T follicular helper cell (primary cell): Measurements from ENCODE around the gene RAPGEF2.

ENCODE experiments used
- DNase-seq: peaks from one replicate; pipeline ENCODE4 v3.0.0-alpha.2; 2020; ENCODE audit warnings: low read depth

The RAPGEF2 gene

GRCh38 chr4:159317203-159317602, 214.3 kb downstream of the RAPGEF2 start:
- no peak for DNase-seq

- no peak for DNase-seq
Observed at GRCh38 chr4:159319027-159319426, 216.1 kb downstream of the RAPGEF2 start.

DNA sequence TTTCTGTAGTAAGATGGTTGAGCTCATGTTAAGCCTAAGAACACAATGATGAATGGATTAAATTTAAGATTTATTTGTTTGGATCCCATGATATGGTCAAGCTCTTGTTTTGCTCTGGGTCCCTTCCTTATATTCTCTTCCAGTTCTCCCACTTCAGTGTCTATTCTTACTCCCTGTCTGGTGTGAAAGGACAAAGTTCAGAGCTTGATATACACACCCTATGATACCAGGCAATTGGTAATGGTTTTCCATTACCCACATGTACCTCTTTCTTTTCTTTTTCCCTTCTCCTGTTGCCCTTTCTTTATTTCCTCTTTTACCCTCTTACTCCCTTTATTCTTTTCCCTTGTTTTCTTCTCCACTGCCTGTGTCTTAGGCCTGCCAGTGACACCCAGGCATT, 223.6 kb downstream of the RAPGEF2 start:
- no peak for DNase-seq

- no peak for DNase-seq
Observed at GRCh38 chr4:159328766-159329165, 225.9 kb downstream of the RAPGEF2 start.

DNA sequence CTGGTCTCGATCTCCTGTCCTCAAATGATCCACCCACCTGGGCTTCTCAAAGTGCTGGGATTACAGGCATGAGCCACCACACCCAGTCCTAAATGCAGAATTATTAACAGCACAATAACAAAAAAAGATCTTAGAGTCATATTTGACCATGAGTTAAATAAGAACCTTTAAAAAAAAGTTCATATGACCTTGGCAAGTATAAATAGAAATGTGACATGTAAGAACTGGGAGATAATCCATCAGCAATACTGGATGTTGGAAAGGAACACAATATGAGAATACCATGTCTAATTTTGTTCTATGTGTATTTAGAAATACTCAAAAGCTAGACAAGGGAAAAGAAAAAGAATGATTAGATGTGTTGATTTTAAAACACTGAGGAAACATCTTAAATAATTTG, 231.6 kb downstream of the RAPGEF2 start:
- no peak for DNase-seq

GRCh38 chr4:159337041-159337440, 234.2 kb downstream of the RAPGEF2 start:
- no peak for DNase-seq

DNA sequence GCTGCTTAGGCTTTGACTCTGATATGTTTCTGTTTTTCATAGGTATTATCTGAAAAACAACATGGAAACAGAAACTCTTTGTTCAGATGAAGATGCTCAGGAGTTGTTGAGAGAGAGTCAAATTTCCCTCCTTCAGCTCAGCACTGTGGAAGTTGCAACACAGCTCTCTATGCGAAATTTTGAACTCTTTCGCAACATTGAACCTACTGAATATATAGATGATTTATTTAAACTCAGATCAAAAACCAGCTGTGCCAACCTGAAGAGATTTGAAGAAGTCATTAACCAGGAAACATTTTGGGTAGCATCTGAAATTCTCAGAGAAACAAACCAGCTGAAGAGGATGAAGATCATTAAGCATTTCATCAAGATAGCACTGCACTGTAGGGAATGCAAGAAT, 238.6 kb downstream of the RAPGEF2 start:
- no peak for DNase-seq

DNA sequence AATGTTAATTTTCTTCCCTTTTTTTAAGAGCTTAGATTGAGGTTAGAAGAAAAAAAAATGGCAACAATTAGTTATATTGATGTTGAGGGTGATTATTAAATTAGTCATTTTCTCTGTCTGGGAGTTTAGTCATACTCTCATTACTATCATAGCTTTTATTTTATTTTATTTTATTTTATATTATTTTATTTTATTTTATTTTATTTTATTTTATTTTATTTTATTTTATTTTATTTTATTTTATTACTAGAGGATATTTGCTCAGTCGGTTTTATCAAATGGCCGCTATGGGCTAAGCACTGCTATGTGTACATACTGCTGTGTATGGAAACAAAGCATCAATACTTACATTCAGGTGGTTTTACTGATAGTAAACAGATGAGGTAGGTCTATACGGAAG, 239.5 kb downstream of the RAPGEF2 start:
- DNase-seq, result no peak

- no peak for DNase-seq
Observed at GRCh38 chr4:159343116-159343515, 240.2 kb downstream of the RAPGEF2 start.

DNA sequence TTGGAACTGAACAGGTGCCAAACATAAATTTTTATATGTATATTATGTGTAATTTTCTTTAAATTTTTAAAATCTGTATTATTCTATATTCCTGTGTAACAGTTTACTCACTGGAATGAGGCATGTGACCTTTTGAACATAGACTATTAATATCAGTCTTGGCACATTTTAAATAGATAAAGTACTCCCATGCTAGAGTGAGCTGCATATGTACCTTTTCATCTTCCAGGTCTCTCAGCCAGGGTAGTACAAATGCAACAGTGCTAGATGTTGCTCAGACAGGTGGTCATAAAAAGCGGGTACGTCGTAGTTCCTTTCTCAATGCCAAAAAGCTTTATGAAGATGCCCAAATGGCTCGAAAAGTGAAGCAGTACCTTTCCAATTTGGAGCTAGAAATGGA, 242.0 kb downstream of the RAPGEF2 start:
- no peak for DNase-seq

DNA sequence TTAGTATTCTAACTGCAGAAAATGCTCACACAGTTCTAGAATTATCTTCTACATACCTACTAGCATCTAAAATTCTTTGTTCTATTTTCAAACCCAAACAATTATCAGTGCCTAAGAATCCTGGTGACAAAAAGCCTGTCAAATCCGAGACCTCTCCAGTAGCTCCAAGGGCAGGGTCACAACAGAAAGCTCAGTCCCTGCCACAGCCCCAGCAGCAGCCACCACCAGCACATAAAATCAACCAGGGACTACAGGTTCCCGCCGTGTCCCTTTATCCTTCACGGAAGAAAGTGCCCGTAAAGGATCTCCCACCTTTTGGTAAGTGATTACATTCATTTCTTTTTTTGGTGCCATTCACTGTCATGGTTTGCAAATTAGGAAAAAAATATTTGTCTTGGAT, 243.8 kb downstream of the RAPGEF2 start:
- DNase-seq, result no peak

- no peak for DNase-seq
Observed at GRCh38 chr4:159347813-159348212, 244.9 kb downstream of the RAPGEF2 start.

- no peak for DNase-seq
Observed at GRCh38 chr4:159349332-159349731, 246.5 kb downstream of the RAPGEF2 start.

DNA sequence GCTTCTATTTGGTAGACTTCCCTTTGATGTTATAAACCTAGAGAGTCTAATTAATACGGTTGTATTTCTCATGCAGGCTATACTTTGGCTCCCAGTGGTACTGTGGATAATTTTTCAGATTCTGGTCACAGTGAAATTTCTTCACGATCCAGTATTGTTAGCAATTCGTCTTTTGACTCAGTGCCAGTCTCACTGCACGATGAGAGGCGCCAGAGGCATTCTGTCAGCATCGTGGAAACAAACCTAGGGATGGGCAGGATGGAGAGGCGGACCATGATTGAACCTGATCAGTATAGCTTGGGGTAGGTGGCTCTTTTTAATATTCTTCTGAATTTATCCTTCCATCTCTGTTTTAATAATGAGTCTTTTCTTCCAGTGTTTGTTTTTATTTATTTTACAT, 249.7 kb downstream of the RAPGEF2 start:
- no peak for DNase-seq

DNA sequence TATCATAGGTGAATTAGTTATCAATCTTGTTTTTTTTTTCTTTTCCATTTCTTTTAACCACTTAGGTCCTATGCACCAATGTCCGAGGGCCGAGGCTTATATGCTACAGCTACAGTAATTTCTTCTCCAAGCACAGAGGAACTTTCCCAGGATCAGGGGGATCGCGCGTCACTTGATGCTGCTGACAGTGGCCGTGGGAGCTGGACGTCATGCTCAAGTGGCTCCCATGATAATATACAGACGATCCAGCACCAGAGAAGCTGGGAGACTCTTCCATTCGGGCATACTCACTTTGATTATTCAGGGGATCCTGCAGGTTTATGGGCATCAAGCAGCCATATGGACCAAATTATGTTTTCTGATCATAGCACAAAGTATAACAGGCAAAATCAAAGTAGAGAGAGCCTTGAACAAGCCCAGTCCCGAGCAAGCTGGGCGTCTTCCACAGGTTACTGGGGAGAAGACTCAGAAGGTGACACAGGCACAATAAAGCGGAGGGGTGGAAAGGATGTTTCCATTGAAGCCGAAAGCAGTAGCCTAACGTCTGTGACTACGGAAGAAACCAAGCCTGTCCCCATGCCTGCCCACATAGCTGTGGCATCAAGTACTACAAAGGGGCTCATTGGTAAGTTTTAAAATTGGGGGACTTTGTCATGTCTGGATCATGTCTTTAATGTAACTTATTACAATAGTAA, 250.7 kb downstream of the RAPGEF2 start:
- no peak for DNase-seq

DNA sequence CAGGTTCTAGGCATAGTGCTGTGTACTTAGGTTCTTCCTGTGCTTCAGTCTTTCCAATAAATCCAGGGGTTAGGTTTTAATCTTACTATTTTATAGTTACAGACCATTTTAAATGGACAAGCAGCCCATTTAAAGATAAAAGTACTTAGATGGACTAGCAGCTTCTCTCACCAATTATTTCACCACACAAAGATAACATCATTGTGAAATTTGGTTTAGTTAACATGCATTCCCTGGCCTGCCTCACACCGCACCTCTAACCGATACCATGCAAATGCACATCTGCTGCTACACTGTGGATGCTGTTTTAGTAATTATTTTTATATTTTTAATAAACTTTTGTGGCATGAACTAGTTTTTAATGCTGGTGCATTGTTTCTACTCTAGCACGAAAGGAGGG, 252.6 kb downstream of the RAPGEF2 start:
- no peak for DNase-seq

DNA sequence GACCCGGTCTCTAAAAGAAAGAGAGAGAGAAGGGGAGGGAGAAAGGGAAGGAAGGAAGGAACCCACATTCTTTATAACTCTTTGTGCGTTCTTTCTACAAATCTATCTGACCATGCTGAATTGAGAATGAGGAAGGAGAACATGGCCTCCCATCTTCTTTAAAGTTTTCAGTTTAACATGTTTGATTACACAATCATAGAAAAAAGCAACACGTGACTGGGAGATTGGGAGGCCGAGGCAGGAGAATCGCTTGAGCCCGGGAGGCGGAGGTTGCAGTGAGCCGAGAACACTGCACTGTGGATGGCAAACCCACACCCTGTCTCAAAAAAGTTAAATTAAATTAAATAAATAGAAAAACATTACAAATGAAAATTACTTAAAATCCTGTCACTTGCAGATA, 254.5 kb downstream of the RAPGEF2 start:
- DNase-seq, result no peak

DNA sequence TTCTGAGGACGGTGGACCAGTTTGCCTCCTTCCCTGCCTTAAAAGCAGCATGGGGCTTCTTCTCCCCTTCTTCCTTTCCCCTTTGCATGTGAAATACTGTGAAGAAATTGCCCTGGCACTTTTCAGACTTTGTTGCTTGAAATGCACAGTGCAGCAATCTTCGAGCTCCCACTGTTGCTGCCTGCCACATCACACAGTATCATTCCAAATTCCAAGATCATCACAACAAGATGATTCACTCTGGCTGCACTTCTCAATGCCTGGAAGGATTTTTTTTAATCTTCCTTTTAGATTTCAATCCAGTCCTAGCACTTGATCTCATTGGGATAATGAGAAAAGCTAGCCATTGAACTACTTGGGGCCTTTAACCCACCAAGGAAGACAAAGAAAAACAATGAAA, 255.3 kb downstream of the RAPGEF2 start:
- no peak for DNase-seq

DNA sequence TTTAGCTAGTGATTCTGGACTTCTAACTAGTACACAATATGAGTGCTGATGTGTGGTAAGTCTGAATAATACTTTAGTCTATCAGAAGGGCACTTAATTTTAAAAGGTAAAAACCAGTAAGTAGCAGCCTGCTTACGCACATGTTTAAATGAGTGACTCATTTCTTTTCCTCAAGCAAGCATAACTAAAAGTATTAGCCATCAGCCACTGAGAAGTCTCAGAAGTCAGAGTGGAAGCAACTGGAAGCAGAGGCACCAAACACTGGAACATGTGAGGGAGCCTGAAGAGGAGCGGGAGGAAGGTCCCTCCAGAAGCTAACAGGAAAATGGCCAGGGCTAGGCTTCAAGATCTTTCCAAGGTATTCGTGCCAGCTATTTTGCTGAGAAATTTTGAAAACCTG, 257.7 kb downstream of the RAPGEF2 start:
- DNase-seq, result no peak

DNA sequence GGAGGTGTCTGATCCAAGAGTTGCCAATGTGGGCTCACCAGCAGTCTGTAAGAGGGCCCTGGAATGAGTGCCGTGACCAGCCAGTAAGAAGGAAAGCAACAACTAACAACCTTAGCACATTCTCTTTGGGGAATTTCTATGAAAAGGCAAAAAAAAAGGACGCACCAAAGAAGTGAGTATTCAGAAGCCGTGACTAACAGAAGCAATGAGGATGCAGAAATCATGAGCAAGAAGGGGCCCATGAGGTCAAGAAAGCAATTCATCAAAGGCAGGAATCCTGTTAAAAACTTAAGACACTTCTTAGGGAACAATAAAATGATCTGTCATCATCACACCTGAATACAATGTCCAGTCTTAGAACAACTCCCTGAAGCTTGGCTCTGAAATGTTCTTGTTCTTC, 260.5 kb downstream of the RAPGEF2 start:
- no peak for DNase-seq

DNA sequence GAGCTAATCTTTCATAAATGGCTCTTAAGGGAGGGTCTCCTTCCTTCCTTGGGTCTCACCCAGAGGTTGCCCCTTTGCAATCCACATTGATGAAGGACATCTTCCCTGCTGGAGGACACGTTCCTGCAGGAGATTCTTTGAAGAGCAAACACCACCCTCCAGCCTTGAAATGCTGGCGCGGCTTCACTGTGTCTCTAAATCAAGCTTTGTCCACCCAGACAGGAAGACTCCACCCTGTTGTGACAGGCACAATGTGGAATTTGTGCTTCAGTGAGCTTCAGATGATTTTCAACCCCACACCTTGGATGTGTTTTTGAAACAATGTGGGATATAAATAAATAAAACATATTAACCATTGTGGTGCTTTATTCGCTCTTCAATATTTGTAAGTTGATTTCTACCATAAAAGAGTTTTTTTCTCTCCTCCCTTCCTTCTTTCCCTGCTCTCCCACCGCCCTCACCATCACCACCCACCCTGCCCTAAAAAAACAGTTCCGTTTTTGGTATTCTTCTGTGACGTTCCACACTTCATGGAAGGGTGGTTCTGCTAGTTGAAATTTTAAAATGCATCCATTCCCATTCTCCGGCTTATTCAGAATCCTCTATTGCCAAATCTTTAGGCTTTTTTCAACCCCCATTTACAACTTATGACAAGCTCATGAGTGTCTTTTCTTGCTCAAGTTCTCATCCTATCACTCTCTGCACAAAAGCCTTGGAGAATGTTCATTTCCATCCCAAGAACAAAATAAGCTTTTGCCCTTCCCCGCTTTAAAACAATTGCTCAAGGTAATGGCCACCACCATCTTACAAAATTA, 264.3 kb downstream of the RAPGEF2 start:
- no peak for DNase-seq

DNA sequence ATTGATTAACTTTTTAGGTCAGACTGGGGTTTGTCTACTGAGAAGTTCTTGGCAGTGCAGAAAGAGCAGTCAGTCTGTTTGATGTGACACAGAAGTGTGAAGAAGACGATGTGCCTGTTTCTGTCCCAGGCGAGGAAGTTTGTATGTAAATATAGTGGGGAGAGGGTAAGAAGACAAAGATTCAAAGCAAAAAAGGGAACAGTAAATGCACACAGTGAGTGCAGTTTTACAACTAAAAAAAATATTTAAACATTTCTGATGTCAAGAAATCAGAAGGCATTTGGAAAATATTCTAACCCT, 264.9 kb downstream of the RAPGEF2 start:
- no peak for DNase-seq

DNA sequence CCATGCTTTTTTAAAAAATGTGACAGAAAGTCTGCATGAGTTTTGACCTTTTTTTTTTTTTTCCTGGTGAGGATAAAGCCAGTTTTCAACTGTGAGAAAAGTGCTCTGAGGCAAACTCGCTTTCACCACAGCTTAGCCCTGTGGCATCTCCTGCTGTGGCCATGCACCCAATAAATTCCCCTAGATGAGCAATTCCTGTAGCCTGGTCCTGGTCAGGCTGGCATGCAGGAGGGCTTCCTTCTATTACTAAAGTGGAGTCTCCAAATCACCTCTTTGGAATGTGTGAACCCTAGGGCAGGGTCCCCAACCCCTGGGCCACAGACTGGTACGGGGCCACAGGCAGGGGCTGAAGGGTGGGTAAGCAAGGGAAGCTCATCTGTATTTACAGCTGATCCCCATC, 265.4 kb downstream of the RAPGEF2 start:
- DNase-seq, result no peak

DNA sequence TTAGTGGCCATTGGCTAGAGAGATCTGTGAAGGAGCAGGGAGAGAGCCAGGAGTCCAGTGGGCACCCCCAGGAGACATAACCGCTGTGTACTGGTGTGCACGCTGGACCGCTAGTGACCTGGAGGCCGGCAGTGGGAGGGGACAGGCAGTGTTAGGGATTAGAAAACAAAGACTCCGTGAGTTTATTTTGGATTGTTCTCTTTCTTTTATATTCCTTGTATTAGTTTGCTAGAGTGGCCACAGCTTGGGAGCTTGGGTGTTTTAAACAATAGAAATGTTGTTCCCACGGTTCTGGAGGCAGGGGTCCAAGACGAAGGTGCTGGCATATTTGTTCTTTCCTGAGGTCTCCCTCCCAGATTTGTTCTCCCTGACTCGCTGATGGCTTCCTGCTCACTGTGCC, 266.4 kb downstream of the RAPGEF2 start:
- no peak for DNase-seq
